ENCODE data around the gene ZNF235.
"Not testable (repeated sequence)": the region's sequence is repeated elsewhere in the genome, so short reads cannot be mapped to it uniquely, and the experiment has no call there.

ZNF235 gene

DNA sequence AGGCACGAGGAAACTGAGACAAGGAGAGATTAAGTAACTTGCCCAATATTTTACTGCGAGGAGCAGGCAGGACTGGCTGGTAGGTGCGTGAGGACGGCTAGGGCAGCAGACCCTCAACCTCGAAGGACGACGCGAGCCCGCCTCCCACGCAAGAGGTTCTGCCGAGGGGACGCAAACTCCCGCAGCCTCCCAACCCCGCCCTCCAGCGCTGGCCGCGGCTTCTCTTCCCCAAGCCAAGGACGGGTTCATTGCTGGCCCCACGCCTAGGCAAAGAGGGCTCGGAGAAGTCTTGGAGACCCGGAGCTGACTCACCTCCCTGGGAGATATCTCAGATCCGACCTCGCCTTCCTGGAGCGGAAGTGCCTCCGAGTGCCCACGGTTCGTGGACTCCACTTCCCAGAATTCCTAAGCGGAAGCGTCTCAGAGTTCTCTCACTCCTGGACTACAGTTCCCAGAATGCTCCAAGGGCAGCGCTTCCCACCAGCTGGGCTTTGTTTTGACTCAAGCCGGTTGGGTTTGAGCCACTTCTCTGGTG is at the start of gene ZNF235:
ZNF235 (minus strand) TSS at position 367 of the 535 bp plus-strand sequence. CDS start 1,621 bp downstream, outside the sequence.
- DNase-seq: peak; percentile 100

DNA sequence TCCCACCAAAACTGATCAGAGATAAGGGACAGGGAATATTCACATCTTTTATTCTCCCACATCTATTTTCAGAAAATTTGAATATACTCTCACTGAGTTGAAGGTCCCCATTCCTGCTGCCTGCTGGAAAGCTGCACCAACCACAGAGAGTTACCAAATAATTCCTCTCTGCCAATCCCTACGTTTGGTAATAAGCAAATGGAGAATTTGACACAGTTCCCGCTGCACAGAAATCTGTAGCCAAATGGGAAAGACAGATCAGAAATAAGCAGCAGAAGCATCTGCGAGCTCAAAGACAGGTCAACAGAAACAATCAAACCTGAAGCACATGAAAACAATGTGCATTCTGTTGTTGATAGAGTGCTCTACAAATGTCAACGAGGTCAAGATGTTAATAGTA is 41.7 kb upstream of the ZNF235 start:
- no peak for DNase-seq

DNA sequence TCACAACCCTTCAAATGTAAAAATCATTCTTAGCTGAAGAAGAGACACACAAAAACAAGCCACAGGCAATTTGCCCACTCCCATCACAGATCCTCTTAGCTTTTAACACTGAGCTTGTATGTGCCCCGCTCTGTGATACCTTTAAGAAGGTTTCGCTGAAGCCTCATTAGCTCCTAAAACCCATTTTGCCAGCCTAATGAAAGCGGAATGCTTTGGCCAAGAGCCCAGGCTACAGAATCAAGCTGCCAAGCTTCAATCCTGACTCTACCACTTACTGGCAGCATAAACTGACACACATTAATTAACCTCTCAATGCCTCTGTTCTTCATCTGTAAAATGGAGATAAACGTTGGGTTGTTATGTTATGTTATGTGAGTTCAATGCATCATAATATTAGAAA is 41.1 kb upstream of the ZNF235 start:
- no peak for DNase-seq

DNA sequence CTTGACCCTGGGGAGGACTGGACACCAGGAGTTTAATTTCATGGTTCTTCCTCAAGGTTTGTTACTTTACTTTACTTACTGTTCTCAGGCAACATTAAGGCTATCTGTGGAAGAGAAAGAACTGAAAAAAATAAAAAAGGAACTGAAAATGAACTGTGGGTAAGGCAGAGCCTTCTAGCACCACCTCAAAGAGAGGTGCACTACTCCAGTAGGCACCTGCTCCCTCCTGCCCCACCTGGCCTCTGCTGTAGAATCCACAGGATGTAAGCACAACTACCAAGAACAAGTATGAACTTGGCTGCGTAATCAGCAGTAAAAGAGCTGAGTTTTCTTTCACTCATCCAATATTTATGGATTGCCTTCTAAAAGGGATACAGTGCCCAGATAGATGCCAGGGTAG is 39.4 kb upstream of the ZNF235 start:
- no peak for DNase-seq

DNA sequence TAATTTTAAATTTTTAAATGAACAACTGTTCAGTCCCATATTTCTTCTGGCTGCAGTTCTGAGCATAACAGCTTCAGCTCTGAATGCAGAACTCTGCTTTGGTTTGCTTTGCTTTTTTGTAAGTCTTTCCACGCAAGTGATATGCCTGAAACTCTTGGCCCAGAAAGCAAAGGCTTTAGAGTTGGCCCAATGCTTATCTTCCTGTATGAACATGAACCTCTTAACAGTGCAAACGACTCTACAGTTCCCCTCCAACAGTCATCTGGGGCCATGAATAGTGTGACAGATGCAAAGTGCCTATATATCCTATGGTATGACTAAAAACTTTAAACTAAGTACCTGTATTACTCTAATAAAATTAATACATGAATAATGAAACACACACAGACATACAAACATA is 37.0 kb upstream of the ZNF235 start:
- no peak for DNase-seq

DNA sequence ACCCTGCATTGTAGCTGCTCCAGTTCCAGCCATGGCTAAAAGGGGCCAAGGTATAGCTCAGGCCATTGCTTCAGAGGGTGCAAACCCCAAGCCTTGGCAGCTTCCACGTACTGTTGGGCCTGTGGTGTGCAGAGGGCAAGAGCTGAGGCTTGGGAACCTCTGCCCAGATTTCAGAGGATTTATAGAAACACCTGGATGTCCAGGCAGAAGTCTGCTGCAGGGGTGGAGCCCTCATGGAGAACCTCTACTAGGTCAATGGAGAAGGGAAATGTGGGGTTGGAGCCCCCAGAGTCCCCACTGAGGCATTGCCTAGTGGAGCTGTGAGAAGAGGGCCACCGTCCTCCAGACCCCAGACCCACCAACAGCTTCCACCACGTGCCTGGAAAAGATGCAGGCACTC is 29.8 kb upstream of the ZNF235 start:
- DNase-seq: not testable (repeated sequence)

DNA sequence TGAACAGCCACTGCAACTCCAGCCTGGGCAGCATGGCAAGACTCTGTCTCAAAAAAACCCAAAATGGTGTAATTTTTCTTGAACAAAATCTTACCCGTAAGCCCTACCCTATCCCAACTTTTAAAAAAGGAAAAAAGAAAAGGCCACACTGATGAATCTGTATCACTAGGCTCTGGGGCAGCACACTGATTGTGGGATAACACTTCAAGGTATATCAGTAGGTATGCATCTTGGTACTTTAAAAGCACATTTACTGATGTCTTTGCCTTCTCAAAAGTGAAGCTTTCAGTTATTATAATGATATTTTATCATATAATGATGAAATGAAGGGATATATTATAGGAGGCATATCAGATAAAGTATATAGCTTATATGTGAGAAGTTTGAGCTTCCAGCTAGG is 27.3 kb upstream of the ZNF235 start:
- DNase-seq: no peak

DNA sequence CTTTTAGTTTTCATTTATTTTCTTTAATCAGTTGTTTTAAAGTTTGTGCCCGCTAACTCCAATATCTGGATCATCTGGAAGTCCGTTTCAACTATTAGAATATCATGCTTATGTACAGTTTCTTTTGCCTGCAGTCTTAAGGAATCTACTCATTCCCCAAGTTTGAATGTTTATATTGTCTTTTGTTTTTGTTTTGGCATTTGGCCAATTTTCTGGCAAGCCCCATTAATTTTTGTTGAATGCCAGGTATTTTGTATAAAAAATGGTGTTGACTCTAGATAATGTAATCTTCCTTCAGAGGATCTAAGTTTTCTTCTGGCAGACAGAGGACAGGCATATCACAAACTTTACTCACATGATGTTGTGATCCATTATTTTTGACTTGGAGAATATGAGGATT is 11.1 kb upstream of the ZNF235 start:
- DNase-seq: peak; percentile 27

DNA sequence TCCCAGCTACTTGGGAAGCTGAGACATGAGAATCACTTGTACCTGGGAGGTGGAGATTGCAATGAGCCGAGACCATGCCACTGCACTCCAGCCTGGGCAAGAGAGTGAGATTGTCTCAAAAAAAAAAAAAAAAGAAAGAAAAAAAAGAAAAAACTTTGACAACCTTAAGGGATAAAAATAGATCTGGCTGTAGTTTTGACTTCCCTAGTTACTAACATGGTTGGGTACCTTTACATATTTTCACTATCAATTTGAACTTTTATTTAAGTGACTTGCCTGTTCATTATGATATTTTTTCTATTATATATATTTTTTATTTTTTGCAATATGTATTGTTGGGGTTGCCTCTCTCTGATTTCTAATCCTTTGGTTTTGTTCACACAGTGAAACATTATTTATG is 8.4 kb upstream of the ZNF235 start:
- DNase-seq: no peak

DNA sequence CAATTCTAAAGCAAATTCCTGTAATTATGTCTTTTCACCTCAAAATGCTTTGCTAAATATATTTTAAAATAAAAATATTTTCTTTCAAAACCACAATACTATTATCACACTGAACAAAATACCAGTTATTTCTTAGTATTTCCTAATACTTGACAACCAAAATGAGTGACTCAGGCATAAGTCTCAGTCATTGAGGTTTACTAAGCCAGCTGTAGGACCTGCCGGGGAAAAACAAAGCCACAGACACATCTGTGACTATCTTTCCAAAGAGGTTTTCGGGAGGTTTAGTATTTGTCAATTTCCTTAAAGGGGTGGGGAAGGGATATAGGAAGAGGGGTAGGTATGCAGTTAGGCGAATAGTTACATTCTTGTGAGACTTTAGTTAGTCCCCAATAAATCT is 3.2 kb upstream of the ZNF235 start:
- no peak for DNase-seq

DNA sequence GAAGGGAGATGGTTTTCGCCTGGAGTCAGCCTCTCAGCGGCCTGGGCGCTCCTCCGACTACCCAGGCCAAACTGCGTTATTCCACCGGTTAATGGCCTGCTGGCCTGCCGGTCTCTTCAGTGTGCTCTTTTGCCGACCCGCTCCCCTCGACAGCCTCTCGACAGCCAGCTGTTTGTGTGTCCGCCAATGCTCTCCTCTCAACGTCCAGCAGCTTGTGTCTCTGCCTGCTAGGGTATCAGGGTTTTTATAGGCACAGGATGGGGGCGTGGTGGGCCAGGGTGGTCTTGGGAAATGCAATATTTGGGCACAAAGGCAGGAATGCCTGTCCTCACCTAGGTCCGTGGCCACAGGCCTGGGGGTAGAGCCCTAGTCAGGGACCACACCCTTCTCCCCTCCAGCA is 1.5 kb upstream of the ZNF235 start:
- no peak for DNase-seq

DNA sequence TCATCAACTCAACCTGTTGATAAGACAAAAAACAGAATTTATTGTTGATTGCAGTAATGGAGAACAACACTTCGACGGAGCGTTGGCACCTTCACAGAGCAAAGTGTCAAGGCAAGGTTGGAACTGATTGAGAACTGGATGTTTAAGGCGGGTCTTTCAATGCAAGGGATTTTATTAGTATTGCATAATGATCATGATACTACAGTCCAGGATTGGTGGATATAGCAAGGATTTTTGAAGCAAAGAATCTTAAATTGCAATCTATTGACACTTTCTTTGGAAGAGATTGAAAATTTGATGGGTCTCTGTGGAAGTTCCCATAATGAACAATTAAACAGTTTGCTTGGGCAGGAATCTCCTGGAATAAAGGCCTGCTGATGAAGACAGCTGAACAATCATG is 632 bp upstream of the ZNF235 start:
- no peak for DNase-seq

DNA sequence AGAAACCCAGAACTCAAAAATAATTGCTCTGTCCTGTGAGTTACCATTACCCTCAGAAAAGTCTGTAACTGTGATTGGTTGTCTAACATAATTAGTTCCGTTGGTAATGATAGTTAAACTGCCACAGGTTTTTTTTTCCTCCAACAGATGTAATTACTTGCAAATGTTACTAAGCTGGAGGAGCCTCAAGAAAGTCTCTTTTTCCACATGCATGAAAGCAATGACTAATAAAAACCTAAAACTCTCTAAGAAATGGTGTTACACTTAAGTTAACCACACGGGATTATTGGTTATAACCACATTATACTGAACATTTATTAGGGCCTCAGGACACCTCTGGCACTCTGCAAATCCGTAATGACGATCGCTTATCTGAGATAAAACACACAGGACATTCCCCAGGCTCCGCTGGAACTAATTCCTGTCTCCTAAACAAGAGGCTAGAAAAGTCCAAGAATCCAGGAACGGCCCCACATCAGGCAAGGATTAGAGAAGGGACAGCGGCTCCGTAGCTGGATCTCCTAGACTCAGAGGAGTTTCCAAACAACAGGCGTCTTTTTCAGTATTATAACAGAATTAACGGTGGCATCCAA is 753 bp downstream of the ZNF235 start:
- DNase-seq: no peak

DNA sequence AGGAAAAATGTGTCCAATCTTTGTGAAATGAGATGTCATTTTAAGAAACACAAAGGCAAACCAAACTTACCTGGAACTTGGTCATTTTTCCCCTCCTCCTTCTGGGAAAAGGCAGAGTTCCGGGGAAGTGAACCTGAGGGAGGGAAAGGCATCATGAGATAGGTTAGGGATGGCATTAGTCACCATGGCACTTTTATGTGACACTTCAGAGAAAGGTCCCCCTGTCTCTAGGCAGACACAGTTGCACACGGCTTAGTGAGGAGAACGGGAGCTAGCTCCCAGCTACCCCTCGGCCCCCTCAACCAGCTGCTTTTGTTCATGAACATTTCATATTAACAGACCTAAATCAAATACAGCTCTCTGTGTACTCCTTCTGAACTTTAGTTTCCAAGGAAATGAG is 1.5 kb downstream of the ZNF235 start:
- DNase-seq: no peak

DNA sequence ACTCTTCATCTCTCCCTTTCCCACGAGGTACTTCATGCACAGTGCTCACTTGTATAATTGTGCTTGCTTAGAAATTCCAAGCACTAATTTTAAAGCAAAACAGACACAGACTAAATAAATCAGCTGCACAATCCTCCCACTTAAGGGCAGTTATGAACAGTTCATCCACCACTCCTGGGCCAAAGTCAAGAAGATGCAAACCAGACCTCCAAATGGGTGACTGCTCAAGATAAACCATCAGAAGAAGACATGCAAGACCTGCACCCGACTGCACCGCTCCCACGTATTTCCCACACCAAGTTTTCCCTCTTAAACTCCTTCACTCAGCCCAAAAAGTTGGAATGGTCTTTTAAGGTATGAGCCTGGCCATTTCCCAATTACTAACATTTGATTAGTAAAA is 19.9 kb downstream of the ZNF235 start:
- DNase-seq: no peak

DNA sequence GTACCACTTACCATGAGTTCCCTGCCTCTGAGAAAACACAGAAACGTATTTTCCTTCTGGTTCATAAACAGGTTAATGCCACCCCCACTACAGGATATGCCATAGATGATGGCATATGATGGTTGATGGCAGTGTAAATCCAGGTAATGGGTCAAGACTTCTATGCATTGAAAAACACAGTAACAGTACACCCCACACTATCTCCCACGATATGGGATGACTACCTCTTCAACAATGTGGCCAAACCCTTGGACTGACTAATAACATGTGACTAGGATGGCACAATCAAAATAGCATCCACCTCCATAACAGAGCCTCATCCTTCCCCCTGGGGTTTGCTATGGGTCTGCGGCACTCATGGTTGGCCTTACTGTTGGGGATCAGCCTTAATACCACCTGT is 22.0 kb downstream of the ZNF235 start:
- DNase-seq: peak; percentile 70

DNA sequence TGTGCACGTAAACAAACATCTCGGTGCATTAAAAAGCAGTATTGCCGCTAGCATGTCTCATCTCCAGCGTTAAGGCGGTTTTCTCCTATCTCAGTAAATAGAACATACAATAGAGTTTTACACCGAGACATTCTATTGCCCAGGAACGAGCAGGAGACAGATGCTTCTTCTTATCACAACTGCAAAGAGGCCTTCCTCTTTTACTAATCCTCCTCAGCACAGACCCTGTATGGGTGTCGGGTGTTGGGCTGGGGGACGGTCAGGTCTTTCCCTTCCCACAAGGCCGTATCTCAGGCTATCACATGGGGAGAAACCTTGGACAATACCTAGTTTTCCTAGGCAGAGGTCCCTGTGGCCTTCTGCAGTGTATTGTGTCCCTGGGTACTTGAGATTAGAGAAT is 23.9 kb downstream of the ZNF235 start:
- DNase-seq: no peak

DNA sequence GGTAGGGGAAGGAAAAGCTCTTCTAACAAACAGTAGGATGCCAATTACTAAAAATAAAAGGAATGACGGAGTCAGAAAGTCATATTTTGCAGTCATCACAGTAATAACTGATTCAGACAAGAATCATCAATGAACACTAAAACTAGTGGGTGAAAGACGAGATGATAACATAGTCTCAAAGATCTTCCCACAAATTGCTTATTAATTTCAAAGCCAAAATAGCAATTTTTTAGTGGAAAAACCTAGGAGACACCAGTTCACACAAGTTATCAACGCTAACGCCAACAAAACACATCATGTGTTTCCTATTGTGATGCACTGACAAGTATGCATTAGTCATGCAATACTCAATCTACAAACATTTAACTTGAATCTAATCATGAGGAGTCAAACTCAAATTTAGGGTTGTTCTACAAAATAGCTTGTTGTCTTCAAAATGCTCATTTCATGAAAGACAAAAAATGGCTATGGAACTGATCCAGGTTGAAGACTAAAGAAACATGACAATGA is 26.6 kb downstream of the ZNF235 start:
- peak; percentile 27 for DNase-seq

DNA sequence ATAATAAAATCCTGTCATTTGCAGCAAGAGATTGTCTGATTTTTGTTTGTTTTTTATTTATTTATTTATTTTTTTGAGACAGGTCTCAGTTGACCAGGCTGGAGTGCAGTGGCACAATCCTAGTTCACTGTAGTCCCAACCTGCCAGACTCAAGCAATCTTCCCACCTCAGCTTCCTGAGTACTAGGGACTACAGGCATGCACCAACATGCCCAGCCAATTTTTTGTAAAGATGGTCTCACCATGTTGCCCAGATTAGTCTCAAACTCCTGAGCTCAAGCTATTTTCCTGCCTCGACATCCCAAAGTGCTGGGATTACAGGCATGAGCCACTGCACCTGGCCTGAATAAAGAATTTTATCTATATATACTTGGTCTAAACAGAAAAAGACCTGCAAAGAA is 27.5 kb downstream of the ZNF235 start:
- no peak for DNase-seq

DNA sequence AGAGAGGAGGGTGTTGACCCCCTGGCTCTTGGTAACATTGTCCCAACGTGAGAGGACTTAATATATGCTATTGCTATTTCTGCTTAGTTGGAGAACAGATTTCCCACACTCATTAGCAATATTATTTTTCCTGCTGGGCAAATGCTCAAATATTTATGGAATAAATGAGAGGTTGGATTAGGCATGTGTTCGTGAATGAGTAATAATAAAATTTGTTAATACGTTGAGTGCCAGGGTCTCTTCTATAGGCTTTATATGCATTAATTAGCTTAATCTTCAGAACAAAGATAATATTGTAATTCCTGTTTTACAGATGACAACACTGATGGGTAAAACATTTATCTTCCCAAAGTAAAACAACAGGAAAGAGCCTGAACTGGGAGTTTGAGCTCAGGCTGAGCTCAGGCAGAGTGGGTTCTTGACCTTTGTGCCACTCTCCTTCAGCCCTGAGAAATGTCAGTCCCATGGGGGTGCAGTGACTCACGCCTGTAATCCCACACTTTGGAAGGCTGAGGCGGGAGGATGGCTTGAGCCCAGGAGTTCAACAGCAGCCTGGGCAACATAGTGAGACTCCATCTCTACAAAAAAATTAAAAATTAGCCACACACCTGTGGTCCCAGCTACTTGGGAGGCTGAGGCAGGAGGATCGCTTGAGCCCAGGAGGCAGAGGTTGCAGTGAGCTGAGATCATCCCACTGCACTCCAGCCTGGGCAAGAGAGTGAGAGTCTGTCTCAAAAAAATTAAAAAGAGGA is 44.0 kb downstream of the ZNF235 start:
- no peak for DNase-seq

DNA sequence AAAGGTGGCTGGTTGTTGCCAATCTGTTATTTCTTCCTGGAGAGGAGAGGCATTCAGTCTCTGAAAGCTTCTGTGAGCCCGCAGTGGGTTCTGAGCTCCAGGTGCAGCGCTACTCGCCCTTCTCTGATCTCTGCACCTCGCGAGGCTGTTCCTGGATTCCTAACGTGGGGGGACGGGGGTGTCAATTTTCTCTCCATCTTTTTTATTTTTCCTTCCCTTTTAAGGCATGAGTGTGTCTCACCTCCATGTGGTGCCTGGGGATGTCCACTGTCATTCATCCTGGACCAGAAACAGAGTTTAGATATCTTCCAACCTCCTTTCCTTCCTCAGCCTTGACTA is 44.5 kb downstream of the ZNF235 start:
- DNase-seq: no peak

DNA sequence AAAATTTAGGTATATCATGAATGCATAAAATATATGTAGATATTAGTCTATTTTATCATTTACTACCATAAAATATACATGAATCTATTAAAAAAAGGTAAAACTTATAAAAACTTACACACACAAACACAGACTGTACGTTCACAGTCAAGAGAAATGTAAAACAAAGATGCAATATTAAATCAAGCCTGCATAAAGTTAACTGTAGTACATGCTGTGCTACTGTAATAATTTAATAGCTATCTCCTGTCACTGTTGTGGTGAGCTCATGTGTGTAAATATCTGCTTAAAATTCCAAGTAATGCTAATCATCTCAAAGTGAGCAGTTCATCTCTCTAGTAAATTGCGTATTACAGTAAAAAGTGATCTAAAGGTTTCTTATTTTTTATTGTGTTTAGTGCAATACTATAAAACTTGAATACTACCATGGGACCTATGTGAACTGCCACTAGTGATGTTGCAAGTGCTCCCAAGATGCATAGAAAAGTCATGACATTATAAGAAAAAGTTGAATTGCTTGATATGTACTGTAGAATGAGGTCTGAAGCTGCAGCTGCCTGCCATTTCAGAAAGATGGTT is 45.9 kb downstream of the ZNF235 start:
- DNase-seq: no peak

DNA sequence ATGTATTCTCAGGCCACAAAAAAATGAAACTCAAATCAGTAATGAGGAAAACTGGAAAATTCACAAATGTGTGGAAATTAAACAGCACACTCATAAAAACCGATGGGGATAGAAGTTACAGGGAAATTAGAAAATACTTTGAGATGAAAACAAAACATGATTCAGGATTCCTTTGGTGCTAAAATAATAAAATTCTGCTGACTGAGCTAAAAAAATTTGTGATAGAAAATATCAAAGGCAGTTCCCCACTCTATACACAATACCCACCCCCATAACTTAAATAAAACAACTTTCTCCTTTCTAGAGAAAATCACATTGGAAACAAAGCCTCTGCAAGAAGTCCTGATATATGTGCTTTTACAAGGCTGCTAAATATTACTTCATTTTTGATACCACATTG is 46.7 kb downstream of the ZNF235 start:
- DNase-seq: no peak

DNA sequence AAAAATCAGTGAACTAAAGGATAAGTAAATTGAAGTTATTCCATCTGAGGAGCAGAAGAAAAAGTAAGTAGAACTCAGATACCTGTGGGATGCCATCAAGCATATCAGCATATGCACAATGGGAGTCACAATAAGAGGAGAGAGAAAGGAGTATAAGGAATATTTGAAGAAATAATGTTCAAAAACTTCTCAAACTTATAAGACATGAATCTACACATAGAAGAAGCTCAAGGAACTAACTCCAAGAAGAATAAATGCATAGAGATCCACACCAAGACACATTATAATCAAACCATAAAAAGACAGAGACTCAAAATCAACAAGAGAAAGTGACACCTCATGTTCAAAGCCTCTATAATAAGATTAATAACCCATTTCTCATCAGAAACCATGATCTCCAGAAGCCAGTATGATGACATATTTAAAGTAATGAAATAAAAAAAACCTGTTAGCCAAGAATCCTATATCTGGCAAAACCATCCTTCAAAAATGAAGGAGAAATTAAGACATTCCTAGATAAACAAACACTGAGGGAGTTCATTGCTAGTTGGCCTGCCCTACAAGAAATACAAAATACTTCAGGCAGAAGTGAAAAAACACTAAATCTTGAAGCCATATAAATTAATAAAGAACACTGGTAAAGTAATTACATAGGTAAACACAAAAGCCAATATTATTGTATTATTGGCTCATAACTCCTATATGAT is 49.0 kb downstream of the ZNF235 start:
- no peak for DNase-seq

Measured in NCI-H226 (cell line).